HG03558 (cell line): Measurements from ENCODE around the gene SERPINB4.
"Not testable (repeated sequence)": the region's sequence is repeated elsewhere in the genome, so short reads cannot be mapped to it uniquely, and the experiment has no call there.

Experiments used
- ATAC-seq: cut with Tn5 transposase; IDR thresholded peaks from one replicate; pipeline ENCODE4 v1.9.1; 2021; ENCODE audit warnings: moderate number of reproducible peaks; ENCODE audit not compliant: unreplicated experiment; ENCODE audit errors: extremely low read depth

SERPINB4 gene

GRCh38 chr18:63644142-63644541 lies at the start of gene SERPINB4:
Gene SERPINB4 (minus strand): TSS chr18:63644256. CDS start chr18:63643577, 679 bp downstream.
- not testable (repeated sequence) for ATAC-seq

- ATAC-seq = no peak
These were observed 45.0 kb upstream of the SERPINB4 start for GRCh38 chr18:63689064-63689463.

GRCh38 chr18:63686871-63687270 lies 42.8 kb upstream of the SERPINB4 start:
- ATAC-seq = no peak

GRCh38 chr18:63684718-63685117 lies 40.7 kb upstream of the SERPINB4 start:
- ATAC-seq = no peak

GRCh38 chr18:63683890-63684289 lies 39.8 kb upstream of the SERPINB4 start:
- no peak for ATAC-seq

GRCh38 chr18:63683152-63683551 lies 39.1 kb upstream of the SERPINB4 start:
- ATAC-seq = no peak

- no peak for ATAC-seq
These were observed 37.6 kb upstream of the SERPINB4 start for GRCh38 chr18:63681449-63682340.

GRCh38 chr18:63679820-63680606 lies 36.0 kb upstream of the SERPINB4 start:
- no peak for ATAC-seq

- no peak for ATAC-seq
These were observed 33.6 kb upstream of the SERPINB4 start for GRCh38 chr18:63677500-63678225.

GRCh38 chr18:63676526-63677323 lies 32.7 kb upstream of the SERPINB4 start:
- ATAC-seq = no peak

GRCh38 chr18:63664571-63664970 lies 20.5 kb upstream of the SERPINB4 start:
- no peak for ATAC-seq

GRCh38 chr18:63661750-63662149 lies 17.7 kb upstream of the SERPINB4 start, which contains the start of gene SERPINB3:
Gene SERPINB3 (minus strand): TSS chr18:63661893. CDS start chr18:63661216, 677 bp downstream.
- not testable (repeated sequence) for ATAC-seq

GRCh38 chr18:63658920-63659319 lies 14.9 kb upstream of the SERPINB4 start:
- not testable (repeated sequence) for ATAC-seq

GRCh38 chr18:63650271-63650670 lies 6.2 kb upstream of the SERPINB4 start:
- ATAC-seq = not testable (repeated sequence)

GRCh38 chr18:63648241-63648640 lies 4.2 kb upstream of the SERPINB4 start:
- ATAC-seq = no peak

- no peak for ATAC-seq
These were observed 2.9 kb upstream of the SERPINB4 start for GRCh38 chr18:63646936-63647335.

- ATAC-seq = not testable (repeated sequence)
These were observed 638 bp upstream of the SERPINB4 start for GRCh38 chr18:63644694-63645093.

- ATAC-seq = not testable (repeated sequence)
These were observed 1.2 kb downstream of the SERPINB4 start for GRCh38 chr18:63642668-63643356.

- ATAC-seq = not testable (repeated sequence)
These were observed 2.8 kb downstream of the SERPINB4 start for GRCh38 chr18:63641157-63641680.
